H7 (cell line): ENCODE data around the gene USP35. TPM values are rescaled to one million over a fixed set of nuclear protein-coding genes. Genes with fewer than 3 reads are reported as not detected.
"Not testable (repeated sequence)": the region's sequence is repeated elsewhere in the genome, so short reads cannot be mapped to it uniquely, and the experiment has no call there.

Experiments used
- DNase-seq: peaks from one replicate; pipeline ENCODE4 v3.0.0; 2012
- H3K27me3 ChIP-seq: 2 replicates; pipeline ENCODE4 v1.6.0; 2011; ENCODE audit warnings: mild to moderate bottlenecking, low read length; ENCODE audit not compliant: control insufficient read depth, insufficient read depth
- H3K36me3 ChIP-seq: replicated peaks from 2 replicates; pipeline ENCODE4 v1.5.1; 2011; ENCODE audit warnings: low read length; ENCODE audit not compliant: control insufficient read depth, insufficient read depth
- H3K4me3 ChIP-seq: 2 replicates; pipeline ENCODE4 v1.5.1; 2011; ENCODE audit warnings: low read depth, mild to moderate bottlenecking, control low read depth, low read length, moderate library complexity; ENCODE audit not compliant: insufficient read depth
- total RNA-seq: library from RNA; depleted of rRNA; stranded (reverse); fragments of >200 nt; shearing (Covaris generic); gene quantifications from 2 replicates; pipeline ENCODE4 v1.2.3, GENCODE V29; 2014

The USP35 gene
- total RNA-seq, 1 experiment from 2014 or later: 5.1 TPM

- H3K36me3 ChIP-seq: no peaks in the 10 kb centered on the region; the same call in 1 of the 2 replicates
- peak; percentile 42 for DNase-seq
- no peaks in the 10 kb centered on the region for H3K27me3 ChIP-seq
- H3K4me3 ChIP-seq: no peak overlapping the region
Observed at GRCh38 chr11:78213526-78214330, 25.0 kb downstream of the USP35 start.

DNA sequence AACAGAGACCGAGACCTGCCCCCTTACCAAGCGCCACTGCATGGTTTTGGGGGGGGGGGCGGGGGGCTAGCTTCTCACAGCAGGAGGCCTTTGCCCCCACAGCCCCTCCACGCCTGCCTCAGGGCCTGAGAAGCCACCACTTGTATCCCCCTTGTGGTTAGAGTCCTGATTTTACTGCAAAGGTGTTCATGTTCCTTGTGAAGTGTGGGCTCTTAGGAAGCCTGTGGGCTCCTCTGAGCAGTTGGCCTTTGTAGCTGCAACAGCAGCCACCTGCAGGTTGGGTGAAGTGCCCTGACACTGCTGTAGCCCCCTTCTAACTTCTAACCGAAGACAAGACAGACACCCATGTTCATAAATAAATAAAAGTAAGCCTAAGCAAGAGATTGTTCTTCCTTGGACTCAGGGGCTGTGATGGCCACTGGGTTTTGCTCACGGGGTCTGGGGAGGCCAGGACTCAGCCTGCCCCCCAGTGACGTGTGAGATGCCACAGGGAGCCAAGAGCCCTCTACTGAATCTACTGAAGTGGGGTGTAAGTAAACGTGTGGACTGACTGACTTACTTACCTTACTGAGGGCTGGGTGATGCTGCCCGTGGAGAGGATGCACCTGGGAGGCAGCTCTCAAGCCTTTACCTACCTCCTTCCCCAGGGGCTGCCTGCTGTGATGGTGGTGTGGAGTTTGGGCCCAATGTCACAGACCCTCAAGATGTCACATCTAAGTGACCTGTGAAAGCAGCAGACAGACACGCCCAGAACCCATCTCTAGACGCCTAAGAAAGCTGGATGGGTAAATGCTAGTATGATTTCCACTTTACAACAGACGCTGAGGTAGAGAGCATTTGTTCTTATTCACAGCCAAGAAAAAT is 25.8 kb downstream of the USP35 start:
- peaks cover 2% of the 10 kb centered on the region for H3K36me3 ChIP-seq
- H3K27me3 ChIP-seq: no peaks in the 10 kb centered on the region
- peak; percentile 46 for DNase-seq
- no peak overlapping the region for H3K4me3 ChIP-seq

GRCh38 chr11:78216021-78216420 is 27.3 kb downstream of the USP35 start:
- Histone ChIP-seq H3K27me3 (no peaks in the 10 kb centered on the region), H3K4me3 (no peak overlapping the region), H3K36me3 (peaks cover 2% of the 10 kb centered on the region)
- DNase-seq: no peak

DNA sequence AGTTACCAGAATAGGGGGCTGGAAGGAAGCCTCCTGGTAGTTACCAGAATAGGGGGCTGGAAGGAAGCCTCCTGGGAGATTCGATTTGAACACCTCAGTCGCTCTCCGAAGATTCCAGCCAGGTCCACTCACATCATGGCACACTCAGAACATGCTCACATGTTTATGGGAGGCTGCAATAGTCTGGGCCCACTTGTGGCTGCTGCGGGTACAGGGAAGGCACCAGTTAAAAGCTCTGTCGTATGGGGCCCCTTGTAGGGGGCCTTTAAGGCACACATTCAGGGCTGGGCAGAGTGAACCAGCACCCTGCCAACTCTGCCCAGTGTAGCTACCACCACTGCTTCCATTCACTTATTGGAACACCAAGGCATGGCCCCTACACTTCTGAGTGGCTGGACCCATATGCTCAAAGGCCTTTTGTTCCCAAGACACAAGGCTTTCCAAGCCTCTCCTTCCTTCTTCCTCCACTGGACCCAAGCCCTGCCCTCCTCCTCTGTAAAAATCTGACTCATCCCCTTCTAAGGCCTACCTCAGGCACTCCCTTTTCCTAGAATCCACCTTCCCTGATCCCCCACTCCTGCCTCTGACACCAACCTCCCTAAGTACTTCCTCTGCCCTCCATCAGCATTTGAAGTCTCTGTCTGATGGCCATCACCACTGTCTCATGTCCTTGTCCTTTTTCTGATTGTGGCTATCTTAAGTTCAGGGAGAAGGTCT is 28.0 kb downstream of the USP35 start:
- no peak for DNase-seq
- Histone ChIP-seq H3K36me3 (peaks cover 2% of the 10 kb centered on the region), H3K4me3 (no peak overlapping the region), H3K27me3 (no peaks in the 10 kb centered on the region)

GRCh38 chr11:78217650-78218541 is 29.2 kb downstream of the USP35 start:
- Histone ChIP-seq H3K4me3 (no peak overlapping the region), H3K36me3 (peaks cover 2% of the 10 kb centered on the region), H3K27me3 (no peaks in the 10 kb centered on the region)
- DNase-seq: no peak

- no peaks in the 10 kb centered on the region for H3K27me3 ChIP-seq
- DNase-seq: no peak
- H3K36me3 ChIP-seq: peaks cover 2% of the 10 kb centered on the region
- H3K4me3 ChIP-seq: no peak overlapping the region
Observed at GRCh38 chr11:78218707-78219492, 30.2 kb downstream of the USP35 start.

- no peaks in the 10 kb centered on the region for H3K27me3 ChIP-seq
- H3K4me3 ChIP-seq: no peak overlapping the region
- peaks cover 3% of the 10 kb centered on the region for H3K36me3 ChIP-seq
- DNase-seq: no peak
Observed at GRCh38 chr11:78219493-78220217, 30.9 kb downstream of the USP35 start.

DNA sequence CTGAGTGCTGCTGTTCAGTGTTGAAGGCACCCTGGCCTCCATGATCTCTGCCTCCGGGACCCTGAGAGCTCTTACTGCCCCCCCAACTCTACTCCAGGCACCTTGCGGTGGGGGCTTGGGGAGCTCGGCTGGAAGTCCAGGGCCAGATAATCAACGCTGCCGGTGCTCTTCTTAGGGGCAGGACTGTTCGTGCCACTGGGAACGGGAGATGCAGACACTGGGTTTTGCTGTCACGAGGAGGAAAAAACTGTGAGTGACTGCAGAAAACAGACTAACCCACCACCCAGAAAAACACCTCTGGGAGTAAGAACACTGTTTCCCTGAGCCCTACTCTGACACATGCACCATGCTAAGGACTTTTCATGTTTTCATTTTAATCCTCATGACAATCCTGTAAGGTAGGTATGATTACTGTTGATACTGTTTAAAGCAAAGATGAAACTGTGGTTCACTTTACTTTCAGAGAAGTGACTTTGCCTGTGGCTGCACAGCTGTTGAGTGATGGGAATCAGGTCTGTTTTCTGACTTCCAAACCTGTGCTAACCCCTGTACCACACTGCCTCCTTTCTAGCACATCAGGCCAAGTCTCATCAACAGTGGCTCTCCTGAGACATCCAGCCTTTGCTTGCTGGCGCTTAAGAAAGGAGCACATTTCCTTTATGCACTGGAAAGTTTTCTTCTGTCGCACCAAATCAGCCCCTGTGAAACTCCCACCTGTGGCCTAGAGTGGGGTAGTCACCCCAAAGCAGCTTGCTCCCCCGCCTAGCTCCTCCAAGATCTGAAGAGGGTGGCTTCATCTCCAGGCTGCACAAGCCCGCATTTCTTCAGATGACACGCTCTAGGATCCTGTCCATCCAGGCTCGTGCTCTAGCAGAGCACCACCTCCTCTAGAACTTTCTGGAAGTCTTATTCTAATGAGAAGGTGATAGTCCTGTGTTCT is 31.8 kb downstream of the USP35 start:
- no peak overlapping the region for H3K4me3 ChIP-seq
- H3K27me3 ChIP-seq: no peaks in the 10 kb centered on the region
- no peak for DNase-seq
- peaks cover 3% of the 10 kb centered on the region for H3K36me3 ChIP-seq

GRCh38 chr11:78221396-78222315 is 32.9 kb downstream of the USP35 start:
- DNase-seq: no peak
- no peak overlapping the region for H3K4me3 ChIP-seq
- H3K27me3 ChIP-seq: no peaks in the 10 kb centered on the region
- peaks cover 3% of the 10 kb centered on the region for H3K36me3 ChIP-seq

DNA sequence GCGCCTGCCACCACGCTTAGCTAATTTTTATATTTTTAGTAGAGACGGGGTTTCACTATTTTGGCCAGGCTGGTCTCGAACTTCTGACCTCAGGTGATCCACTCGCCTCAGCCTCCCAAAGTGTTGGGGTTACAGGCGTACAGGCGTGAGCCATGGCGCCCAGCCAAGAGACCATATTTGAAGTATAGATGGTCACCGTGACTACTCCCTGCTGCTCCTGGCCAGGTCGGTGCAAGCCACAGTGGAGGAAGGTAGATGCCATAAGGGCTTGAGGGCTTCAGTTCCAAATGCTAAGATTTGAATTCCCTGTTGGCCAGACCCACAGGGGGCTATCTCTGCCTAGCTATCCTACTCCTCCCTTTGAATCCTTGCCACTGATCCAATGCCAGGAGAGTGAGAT is 34.0 kb downstream of the USP35 start:
- not testable (repeated sequence) for DNase-seq, H3K36me3 ChIP-seq, H3K27me3 ChIP-seq, H3K4me3 ChIP-seq

DNA sequence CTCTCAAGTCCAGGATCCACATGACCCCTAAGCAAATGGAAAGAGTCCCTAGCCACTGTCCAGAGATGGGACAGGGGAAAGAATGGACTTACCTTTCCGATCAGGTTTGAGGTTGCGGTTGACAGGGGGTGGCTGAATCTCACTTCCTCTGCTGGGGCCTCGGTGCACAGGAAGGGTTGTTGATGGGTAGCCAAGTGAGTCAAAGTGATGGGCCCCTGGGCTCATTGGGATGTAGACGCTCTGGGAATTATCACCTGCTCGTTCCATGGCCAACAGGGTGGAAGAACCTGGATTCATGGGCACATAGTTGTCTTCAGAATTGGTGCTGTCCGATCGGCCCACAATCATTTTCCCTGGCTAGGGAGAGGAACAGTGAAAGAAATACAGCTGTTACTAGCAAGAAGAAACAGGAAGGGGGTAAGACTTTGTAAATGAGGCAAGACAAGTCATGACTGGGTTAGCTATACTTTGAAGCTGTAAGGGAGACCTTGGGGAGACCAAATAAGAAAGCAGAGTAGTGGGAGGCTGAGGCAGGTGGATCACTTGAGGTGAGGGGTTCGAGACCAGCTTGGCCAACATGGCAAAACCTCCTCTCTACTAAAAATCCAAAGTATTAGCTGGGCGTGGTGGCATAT is 34.7 kb downstream of the USP35 start:
- no peak for DNase-seq

More for the DNA sequence above, 34.7 kb downstream of the USP35 start:
- no peak overlapping the region for H3K4me3 ChIP-seq
- no peaks in the 10 kb centered on the region for H3K27me3 ChIP-seq
- peaks cover 3% of the 10 kb centered on the region for H3K36me3 ChIP-seq
